HG03025 (cell line): Measurements from ENCODE around the gene STK32A.
A peak's percentile ranks its signal among the peaks of the same experiment; 100 is the strongest.
"Not testable (repeated sequence)": the region's sequence is repeated elsewhere in the genome, so short reads cannot be mapped to it uniquely, and the experiment has no call there.

Experiments used
- ATAC-seq: cut with Tn5 transposase; IDR thresholded peaks from one replicate; pipeline ENCODE4 v1.9.1; 2021; ENCODE audit warnings: mild to moderate bottlenecking, moderate library complexity; ENCODE audit not compliant: unreplicated experiment, low FRiP score

The STK32A gene

DNA sequence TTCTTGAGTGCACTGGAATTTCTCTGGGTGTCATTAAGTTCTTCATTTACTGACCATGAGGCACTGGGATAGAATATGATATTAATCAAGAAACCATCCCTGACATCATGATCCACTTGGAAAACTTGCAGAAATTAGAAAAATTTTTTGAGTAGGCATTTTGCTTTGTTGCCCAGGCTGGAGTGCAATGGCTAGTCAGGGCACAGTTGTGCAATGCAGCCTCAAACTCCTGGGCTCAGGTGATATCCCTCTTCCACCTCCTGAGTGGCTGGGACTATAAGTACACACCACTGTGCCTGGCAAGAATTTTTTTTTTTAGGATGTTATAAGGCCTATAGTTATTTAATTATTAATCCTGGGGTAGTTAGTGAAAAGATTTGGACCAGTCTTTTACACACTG, 106.5 kb downstream of the STK32A start:
- ATAC-seq, result no peak

DNA sequence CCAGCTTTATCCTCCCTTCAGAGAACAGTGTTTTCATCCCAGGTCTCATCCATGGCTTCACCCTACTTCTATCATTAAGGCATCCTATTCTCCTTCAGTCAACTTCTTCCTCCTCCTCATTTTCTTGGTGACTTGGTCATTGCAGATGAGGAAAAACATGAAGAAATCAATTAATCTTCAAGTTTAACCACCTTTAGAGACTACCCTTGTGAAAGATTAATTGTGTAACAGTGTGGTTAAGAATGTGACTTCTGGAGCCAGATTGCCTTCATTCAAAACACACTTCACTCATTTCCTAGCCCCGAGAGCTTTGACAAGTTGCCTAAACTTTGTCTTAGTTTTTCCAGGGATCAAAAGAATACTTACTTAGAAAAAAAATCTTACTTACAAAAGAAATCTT, 110.0 kb downstream of the STK32A start:
- no peak for ATAC-seq

DNA sequence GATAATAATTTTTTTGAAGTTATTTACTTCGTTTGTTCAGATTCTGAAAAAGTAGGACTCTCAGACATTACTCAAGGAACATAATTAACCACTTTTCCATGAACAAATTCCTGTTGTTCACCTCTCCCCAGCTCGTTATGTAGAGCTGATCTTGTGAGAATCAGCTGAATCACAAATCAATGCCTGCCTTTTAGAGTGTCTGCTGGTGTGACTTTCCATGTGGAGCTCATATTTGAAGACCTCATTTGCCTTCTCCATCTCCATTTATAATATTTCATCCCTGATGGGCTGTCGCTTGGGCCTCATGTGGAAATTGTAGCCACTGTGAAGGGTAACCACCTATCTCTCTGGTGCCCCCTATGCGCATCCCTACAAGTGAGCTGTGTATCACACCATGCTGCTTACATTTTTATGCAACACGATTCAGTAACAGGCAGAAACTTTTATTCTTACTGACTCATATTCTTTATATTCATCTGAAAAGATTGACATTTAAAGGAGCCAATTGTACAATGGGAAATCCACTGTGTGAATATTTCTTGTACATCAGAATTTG, 111.3 kb downstream of the STK32A start:
- ATAC-seq, result no peak

DNA sequence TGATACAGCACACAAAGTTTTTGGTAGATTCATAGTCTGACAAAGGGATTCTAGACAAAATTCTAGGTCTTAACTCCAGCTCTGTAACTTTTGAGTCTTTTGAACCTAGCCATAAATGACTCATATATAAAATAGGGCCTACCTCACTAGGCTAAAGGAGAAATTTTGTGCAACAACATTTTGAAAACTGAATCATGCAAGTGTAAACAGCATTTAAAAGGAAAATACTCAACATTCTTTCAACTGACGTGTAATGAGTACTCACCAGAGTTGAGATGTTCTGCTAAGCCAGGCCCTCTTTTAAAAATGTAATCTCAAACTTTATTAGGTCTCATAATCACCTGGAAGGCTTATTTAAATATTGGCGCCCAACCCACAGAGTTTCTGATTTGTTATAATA, 113.2 kb downstream of the STK32A start:
- no peak for ATAC-seq

DNA sequence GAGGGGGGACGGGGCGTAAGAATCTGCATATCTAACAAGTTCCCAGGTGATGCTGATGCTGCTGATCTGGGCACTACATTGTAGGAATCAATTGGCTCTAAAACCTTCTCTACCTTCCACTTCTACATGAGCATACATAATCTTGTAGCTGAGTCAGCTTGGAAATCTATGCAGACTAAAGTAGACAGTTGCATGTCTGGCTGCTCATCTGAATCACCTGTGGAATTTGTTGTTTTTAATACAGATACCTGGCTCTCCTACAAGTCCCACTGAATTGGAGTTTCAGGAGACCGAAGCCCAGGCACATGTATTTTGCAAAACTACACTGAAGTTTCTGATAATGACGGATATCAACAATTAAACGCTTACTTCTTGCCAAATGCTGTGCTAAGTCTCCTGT, 113.6 kb downstream of the STK32A start:
- no peak for ATAC-seq

DNA sequence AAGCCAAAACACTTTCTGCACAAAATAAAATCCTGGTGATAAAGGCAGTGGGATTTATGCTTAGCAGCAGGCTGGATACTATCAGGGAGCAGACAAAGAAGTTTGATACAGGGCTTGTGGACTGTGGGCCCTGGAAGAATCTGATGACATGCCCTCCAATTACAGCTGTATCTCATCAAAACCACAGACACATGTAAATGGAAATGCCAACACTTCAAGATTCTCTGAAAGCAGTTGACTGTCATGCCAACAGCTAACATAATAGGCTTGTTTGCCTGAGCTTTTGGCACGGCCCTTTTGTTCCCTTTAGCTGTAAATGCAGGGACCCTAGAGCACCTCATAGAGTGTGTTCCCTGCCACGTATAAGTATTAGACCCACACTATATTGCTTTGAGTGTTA, 114.4 kb downstream of the STK32A start:
- no peak for ATAC-seq

DNA sequence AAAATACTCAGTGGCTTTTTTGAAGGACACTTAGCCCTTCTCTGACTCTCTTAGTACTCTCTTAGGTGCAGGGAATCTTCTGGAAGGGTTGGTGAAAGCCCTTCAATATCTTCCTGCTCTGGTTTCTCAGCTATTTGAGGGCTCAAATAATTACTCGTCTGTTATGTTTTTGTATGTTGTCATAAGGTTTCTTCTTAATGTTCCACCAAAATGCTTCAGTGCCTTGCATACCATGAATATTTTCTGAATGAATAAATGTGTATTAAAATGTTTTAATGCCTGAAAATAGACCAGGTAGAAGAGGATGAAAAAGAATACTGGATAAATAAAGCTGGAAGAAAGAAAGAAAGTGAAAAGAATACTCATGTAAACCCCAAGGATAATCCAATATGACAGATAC, 124.3 kb downstream of the STK32A start:
- ATAC-seq, result no peak

DNA sequence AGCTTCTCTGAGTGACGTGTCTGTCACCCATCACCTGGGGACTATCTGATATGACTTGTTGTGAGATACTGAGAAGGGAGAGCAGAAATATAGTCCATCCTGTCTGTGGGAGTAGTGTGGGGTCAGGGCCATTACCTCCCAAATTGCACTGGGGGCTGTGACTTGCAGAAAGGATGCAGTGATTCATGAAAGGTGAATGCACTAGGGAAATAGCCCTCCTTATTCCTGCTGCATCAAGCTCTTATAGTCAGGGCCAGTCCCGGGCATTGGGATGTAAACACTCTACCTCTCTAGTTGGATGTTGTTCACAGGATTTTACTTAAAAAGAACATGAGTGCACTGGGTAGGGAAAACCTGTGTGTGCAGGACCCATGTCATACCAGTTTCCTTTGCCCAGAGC, 124.8 kb downstream of the STK32A start:
- no peak for ATAC-seq

DNA sequence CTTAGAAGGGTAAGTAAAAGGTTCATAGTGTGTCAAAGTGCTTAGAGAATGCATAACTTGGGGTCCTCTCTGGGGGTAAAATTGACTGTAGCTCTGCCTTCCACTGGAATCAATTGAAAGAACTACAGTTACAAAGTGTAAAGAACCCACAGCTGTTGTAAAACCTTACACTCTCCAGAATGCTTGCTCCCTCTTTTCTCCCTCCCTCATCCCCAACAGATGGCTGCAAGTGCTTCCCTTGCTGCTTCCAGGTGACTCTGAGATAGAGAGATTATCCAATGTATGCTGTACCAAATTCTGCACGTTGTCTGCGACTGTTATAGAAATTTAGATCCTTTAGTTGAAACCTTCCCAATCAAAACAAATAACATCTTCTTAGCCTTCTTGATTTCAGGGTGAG, 126.0 kb downstream of the STK32A start:
- no peak for ATAC-seq

DNA sequence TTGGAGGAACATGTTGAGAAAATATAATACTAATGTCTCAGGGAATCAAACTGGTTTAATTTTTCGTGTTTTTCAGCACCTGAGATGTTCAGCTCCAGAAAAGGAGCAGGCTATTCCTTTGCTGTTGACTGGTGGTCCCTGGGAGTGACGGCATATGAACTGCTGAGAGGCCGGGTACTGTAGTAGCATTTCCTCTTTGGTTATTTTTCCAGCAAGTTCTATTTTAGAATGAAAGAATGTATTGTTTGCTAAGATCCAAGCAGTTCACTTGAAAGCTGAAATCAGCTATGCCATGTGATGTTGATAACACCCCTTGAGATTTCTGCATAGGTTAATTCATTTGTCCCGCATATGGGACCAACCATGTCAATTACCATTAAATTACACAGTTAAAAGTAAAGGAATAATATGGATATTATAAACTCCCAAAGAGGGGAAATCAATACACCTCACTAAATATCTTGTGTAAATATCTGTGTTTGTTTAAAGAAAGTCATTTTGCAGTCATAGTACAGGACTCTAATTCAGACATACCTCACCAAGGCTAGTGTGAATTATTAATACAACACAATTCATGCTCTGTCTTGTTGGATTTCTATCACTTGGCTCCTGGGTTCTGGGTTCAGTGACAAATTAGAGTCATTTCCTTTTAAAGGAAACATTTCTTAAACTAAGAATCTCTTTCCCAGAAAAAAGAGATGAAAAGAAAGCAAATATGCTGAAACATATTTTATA, 126.8 kb downstream of the STK32A start:
- ATAC-seq, result no peak

DNA sequence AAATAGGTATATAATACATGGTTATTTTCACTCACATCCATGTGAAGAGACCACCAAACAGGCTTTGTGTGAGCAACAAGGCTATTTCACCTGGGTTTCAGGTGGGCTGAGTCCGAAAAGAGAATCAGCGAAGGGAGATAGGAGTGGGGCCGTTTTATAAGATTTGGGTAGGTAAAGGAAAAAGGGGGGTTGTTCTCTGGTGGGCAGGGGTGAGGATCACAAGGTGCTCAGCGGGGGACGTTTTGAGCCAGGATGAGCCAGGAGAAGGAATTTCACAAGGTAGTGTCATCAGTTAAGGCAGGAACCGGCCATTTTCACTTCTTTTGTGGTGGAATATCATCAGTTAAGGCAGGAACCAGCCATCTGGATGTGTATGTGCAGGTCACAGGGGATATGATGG, 132.6 kb downstream of the STK32A start:
- not testable (repeated sequence) for ATAC-seq

DNA sequence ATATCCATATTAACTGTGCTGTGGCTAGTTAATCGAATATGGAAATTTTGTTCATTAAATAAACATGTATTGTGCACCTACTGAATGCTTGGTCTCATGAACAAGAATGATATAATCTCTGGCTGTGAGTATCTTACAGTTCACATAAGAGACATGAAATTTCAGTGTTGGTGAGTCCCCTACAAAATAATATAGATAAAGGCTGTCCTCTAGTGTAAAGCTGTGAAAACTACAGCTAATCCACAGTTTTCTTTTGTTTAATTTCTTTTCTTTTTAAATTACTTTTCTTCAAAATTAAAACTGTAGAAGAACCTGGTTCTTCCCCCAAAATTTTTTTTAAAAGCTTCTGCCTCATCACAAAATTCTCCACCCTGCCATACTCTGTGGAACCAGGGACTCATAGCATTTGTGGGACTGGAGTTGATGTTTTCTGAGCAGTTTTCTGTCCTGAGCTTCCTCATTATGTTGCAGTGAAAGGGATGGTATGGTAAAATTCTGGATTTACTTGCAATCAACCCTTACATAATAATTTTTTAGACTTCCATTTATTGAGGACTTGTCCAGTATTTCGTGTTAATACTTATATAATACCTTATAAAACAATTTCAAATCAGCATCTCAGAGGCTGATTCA, 135.0 kb downstream of the STK32A start:
- no peak for ATAC-seq

DNA sequence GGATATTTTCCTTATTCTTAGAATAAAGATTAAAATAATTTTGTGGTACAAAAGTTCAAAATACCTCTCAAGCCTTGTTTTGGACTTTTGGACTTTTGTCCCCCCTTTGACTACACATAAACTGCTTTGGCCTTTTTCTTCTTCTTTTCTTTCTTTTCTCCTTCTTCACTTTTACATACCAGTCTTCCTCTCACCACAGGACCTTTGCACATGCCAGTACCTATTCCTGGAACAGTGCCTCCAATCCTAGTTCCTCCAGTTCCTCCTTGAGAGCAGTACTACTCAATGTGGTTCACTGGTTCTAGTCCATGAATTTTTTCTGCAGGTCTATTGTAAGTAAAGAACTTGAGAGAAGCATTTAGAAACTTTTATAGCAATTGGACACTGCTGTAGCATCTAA, 136.5 kb downstream of the STK32A start:
- ATAC-seq, result no peak

DNA sequence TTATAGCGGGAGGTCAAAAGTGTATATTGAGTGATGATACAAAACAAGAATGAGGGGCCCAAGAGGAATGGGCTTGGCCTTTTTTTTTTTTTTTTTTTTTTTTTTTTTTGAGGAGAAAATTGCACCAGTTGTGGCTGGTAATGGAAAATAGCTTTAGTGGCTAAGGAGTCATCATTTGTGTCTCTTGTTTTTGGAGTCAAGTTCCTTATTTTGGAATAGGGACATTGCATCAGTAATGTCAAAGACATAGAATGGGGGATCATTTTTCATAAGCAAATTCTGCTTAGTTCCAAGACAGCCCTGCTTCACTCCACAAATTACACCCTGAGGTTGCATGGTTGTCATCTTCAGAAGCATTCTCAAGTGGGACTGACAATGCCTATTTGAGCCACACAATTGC, 137.4 kb downstream of the STK32A start:
- no peak for ATAC-seq

DNA sequence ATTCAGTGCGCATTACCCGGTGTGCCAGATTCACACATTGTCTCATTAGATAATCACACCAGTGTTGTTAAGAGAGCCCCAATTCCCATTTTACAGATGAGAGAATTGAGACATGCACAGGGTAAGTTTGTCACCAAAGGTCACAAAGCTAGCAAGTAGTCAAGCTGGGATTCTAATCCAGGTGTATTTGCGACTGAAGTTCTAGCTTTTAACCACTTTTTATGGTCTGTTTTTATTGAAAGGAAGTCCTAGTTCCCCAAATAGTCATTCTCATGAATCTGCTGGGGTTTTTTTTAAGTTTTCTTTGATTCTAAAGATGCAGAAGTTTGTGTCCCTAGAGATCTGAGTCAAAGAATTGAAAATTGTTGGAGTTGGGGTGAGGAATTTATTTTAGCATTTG, 138.5 kb downstream of the STK32A start:
- ATAC-seq, result no peak

DNA sequence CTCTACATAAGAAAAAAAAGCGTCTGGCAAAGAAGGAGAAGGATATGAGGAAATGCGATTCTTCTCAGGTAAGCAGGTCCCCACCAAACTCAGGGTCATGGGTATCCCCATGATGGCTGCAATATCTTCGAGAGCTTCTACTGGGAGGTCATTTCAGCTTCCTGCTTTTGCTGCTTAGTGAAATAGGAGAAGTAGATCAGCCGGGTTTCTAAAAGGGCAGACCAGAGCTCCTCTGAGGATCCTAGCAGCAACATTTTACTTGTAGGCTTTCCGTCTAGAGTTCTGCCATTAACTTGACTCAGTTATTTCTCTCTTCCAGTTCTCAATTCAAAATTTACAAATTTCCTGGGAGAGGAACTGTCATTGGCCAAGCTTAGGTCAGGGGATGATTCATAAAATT, 140.3 kb downstream of the STK32A start:
- no peak for ATAC-seq

DNA sequence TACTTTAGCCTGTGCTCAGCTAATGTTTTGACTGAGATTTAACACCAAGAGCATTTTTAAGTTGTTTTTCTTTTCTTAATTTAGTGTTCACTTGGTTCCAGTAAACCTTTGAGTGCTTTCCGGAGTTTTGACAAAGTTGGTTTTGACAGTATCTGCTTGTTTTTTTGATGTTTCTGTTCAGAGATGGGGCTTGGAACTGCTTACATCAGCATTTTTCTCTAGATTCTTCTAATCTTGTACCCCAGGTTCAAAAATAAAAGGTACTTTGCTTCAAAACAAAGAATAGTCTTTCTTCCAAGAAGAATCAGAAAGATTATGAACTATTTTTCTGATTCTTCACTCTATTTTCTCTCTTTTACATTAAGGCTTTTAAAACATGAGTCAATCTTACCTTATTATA, 142.9 kb downstream of the STK32A start:
- ATAC-seq, result no peak

DNA sequence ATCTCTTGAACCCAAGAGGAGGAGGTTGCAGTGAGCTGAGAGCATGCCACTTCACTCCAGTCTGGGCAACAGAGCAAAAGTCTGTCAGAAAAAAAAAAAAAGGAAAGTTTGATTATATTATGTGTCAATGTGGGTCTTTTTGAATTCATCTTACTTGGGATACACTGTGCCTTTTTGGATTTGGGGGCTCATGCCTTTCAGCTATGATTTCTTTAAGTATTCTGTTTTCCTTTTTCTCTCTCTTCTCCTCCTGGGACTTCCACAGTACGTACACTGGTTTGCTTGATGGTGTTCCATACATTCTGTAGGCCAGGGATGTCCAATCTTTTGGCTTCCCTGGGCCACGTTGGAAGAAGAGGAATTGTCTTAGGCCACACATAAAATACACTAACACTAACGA, 146.7 kb downstream of the STK32A start:
- ATAC-seq, result no peak

DNA sequence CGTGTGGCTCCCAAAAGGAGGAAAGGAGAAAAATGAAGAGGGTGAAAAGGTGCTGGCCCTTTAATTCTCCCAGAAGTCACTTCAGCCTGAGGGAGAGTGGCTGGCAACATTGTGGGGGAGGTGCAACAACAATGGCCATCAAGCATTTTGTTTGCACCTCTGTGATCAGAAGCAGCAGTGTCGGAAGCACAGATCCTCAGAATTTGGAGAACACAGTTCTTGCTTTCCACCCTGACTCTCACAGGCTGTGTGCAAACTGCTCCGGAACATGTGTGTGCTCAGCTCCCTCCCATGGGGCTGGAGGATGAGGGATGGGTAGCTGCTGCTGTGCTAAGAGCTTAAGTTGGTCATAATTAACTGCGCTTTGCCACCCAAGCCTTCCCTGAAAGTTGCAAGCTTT, 147.9 kb downstream of the STK32A start:
- no peak for ATAC-seq

DNA sequence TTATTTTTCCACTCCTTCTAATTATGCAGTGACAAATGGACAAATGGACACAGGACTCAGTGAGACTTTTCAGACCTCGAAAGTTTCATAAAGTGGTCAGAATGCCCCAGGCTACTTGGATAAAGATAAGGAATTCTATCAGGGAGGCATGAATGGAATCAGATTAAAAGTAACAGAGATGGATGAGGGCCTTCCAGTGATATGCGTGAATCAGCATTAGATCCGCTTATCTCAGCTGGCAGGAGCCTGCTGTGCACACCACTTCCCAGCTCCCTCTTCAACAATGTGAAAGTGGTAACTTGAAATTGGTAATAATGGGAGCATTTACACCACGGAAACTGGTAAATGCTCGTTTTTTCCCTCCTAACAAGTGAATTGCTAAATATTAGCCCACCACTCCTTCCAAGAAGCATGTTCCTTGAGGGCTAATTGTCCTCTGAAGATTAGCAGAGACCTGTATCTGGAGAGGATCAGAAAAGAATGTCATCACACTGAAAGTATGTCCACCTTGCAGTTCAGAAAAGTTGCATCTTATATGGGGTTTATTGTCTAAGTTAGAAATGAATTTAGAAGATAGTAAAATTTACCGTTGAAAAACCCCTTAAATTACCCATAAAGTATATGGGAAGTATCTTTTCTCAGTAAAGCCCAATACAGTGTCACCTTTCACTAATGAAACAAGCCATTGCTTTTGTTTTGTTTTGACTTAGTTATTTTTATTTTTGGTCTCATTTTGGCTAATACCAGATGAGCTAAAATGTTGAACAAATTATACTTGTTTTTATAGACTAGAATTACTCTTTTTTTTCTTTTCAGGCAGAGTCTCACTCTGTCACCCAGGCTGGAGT, 149.7 kb downstream of the STK32A start:
- ATAC-seq, result peak; percentile 47

DNA sequence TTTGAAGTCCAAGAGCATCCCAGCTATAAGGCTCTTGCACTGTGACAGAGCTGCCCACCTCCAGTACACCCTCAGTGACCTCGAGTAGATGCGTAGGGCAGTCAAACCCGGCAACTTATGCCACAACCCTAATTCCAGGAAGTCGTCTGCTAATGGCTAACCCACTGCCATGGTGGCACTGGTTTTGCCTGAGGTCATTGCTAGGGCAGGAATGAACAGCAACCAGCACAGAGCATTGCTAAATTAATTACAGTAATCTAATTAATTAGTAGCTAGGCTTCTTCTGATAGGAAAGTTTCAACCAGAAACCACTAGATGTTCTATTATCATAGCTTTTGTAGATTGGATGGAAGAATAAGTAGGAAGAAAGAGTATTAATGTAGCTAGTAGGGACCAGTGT, 152.3 kb downstream of the STK32A start:
- ATAC-seq, result no peak
